Endothelial cell of umbilical vein (primary cell): ENCODE data around the gene ACOX3. TPM values are rescaled to one million over a fixed set of nuclear protein-coding genes. Genes with fewer than 3 reads are reported as not detected.

ENCODE experiments used
- BruUV-seq: library from RNA; stranded (reverse); fragments of 400-500 nt; replicated peaks from 2 replicates; lab custom pipeline; 2021; lab: Mats Ljungman, UMichigan
- CTCF ChIA-PET: fragments of 300-600, 350-600 bp; sonication (Branson Sonifier 250); formaldehyde crosslinking; loops from one replicate; lab custom pipeline; 2021; ENCODE audit warnings: antibody characterized with exemption, inconsistent platforms; lab: Charles Lee
- POLR2A ChIA-PET: fragments of 300-600, 350-600 bp; sonication (Branson Sonifier 250); formaldehyde crosslinking; loops from one replicate; lab custom pipeline; 2021; ENCODE audit warnings: antibody characterized with exemption, inconsistent platforms; lab: Charles Lee
- DNase-seq: peaks from one replicate; pipeline ENCODE4 v3.0.0-alpha.2; 2011; ENCODE audit warnings: low read depth, low spot score
- FAIRE-seq: peaks from 2 replicates; lab custom pipeline; 2011; peaks lifted over from hg19 to GRCh38; lab: Jason Lieb, UNC
- H2AFZ ChIP-seq: 2 replicates; pipeline ENCODE4 v1.6.0; 2012; ENCODE audit warnings: low read depth, low read length, control low read depth, inconsistent platforms
- H3K27ac ChIP-seq: 2 replicates; pipeline ENCODE4 v1.5.1; 2011; ENCODE audit warnings: low read depth, mild to moderate bottlenecking, control low read depth, low read length, moderate library complexity; ENCODE audit not compliant: insufficient read depth
- H3K27me3 ChIP-seq, 2 experiments: 2 replicates each; pipeline versions ENCODE4 v1.6.0 to v1.6.1; 2011; ENCODE audit warnings: low read length in 2 of 2, mixed read lengths in 1 of 2; ENCODE audit not compliant: control insufficient read depth in 2 of 2, insufficient read depth in 2 of 2
- H3K36me3 ChIP-seq, 2 experiments: 2 replicates in 1 of 2; 3 replicates in 1 of 2; pipeline ENCODE4 v1.5.1; 2011; ENCODE audit warnings: low read length in 2 of 2, mild to moderate bottlenecking in 1 of 2, moderate library complexity in 1 of 2; ENCODE audit not compliant: control insufficient read depth in 2 of 2, insufficient read depth in 2 of 2; ENCODE audit errors: extremely low read depth in 1 of 2
- H3K4me1 ChIP-seq: 3 replicates; pipeline ENCODE4 v1.5.1; 2011; ENCODE audit warnings: mild to moderate bottlenecking, low read length; ENCODE audit not compliant: control insufficient read depth, insufficient read depth; ENCODE audit errors: extremely low read depth
- H3K4me2 ChIP-seq: 2 replicates; pipeline ENCODE4 v1.6.1; 2011; ENCODE audit warnings: low read length, control low read depth, mixed read lengths; ENCODE audit not compliant: insufficient read depth
- H3K4me3 ChIP-seq, 3 experiments: fragments of 200-600 bp in 1 of 3; sonication (generic), shearing (Covaris generic) in 1 of 3; replicated peaks in 1 of 3; 2 replicates each; pipeline ENCODE4 v1.5.1; 2011 to 2016; ENCODE audit warnings: control low read depth in 3 of 3, low read length in 3 of 3, mild to moderate bottlenecking in 2 of 3, inconsistent platforms in 1 of 3, low read depth in 1 of 3, moderate library complexity in 1 of 3; ENCODE audit not compliant: insufficient read depth in 1 of 3
- H3K79me2 ChIP-seq: 2 replicates; pipeline ENCODE4 v1.6.0; 2012; ENCODE audit warnings: low read length, inconsistent platforms; ENCODE audit not compliant: control insufficient read depth, insufficient read depth
- H3K9ac ChIP-seq: replicated peaks from 2 replicates; pipeline ENCODE3; 2011; ENCODE audit warnings: low read length, control low read depth; ENCODE audit not compliant: insufficient read depth; ENCODE audit errors: extremely low read depth
- H3K9me1 ChIP-seq: replicated peaks from 3 replicates; pipeline ENCODE4 v1.6.0; 2011; ENCODE audit warnings: mild to moderate bottlenecking, low read length; ENCODE audit not compliant: control insufficient read depth, insufficient read depth; ENCODE audit errors: extremely low read depth
- H3K9me3 ChIP-seq: replicated peaks from 2 replicates; pipeline ENCODE4 v1.5.1; 2012; ENCODE audit warnings: low read length, inconsistent platforms; ENCODE audit not compliant: control insufficient read depth, insufficient read depth
- H4K20me1 ChIP-seq: replicated peaks from 2 replicates; pipeline ENCODE3; 2011; ENCODE audit warnings: mild to moderate bottlenecking, low read length; ENCODE audit not compliant: control insufficient read depth, insufficient read depth; ENCODE audit errors: extremely low read depth
- EZH2 ChIP-seq: IDR thresholded peaks from 2 replicates; pipeline ENCODE4 v1.6.1; 2012; ENCODE audit warnings: borderline replicate concordance, low read depth, mild to moderate bottlenecking, moderate library complexity, low read length, inconsistent platforms; ENCODE audit not compliant: severe bottlenecking
- FOS ChIP-seq: IDR thresholded peaks from 2 replicates; pipeline ENCODE4 v1.6.1; 2011; ENCODE audit warnings: mild to moderate bottlenecking, low read length, moderate library complexity, borderline replicate concordance; ENCODE audit not compliant: insufficient read depth
- JUN ChIP-seq: IDR thresholded peaks from 2 replicates; pipeline ENCODE4 v1.6.1; 2011; ENCODE audit warnings: borderline replicate concordance, low read depth; ENCODE audit not compliant: insufficient read length, insufficient read depth
- MYC ChIP-seq: IDR thresholded peaks from one replicate; pipeline ENCODE4 v1.6.1; 2011; ENCODE audit warnings: mild to moderate bottlenecking, low read depth, low read length
- POLR2A ChIP-seq: IDR thresholded peaks from 2 replicates; pipeline ENCODE4 v1.6.1; 2012; ENCODE audit warnings: low read depth, mild to moderate bottlenecking, control low read depth, low read length
- POLR2AphosphoS5 ChIP-seq: IDR thresholded peaks from 2 replicates; pipeline ENCODE4 v1.6.1; 2012; ENCODE audit warnings: low read depth, mild to moderate bottlenecking, control low read depth, low read length, moderate library complexity; ENCODE audit not compliant: insufficient read depth
- dilution Hi-C: fragments of 300-500 bp; cut with MboI; formaldehyde crosslinking; loops from one replicate; pipeline ENCODE4 v1.15.0; 2019; ENCODE audit warnings: low sequenced_read_pairs; ENCODE audit not compliant: extremely low pct_ligation_motif_present
- intact Hi-C: fragments of 100-400 bp; cut with micrococcal nuclease; formaldehyde crosslinking; loops from one replicate; pipeline ENCODE4 v1.10.0; 2022
- polyA plus RNA-seq, 4 experiments: library from polyadenylated mRNA; depleted of rRNA in 3 of 4; stranded (reverse) in 3 of 4; unstranded in 1 of 4; fragments of >200 nt; gene quantifications; 2 replicates each; pipeline versions ENCODE4 v1.2.1 to v1.2.3, GENCODE V29; 2011 to 2012; ENCODE audit warnings: missing spikeins in 1 of 4
- total RNA-seq: library from RNA; stranded (reverse); gene quantifications from 2 replicates; pipeline ENCODE4 v1.2.3, GENCODE V29; 2021
- TF ChIP-seq, protein P1 (sequence below), 2 donors: IDR thresholded peaks; 1 replicate in 1 of 2; 2 replicates in 1 of 2; pipeline ENCODE4 v1.5.1; 2011; ENCODE audit warnings: low read length in 2 of 2, mild to moderate bottlenecking in 2 of 2, moderate library complexity in 2 of 2, control low read depth in 1 of 2, inconsistent platforms in 1 of 2, low read depth in 1 of 2; ENCODE audit not compliant: insufficient read depth in 1 of 2; ENCODE audit errors: extremely low read depth in 1 of 2
- TF ChIP-seq, protein P2 (sequence below): IDR thresholded peaks from 2 replicates; pipeline ENCODE4 v1.6.1; 2011; ENCODE audit not compliant: insufficient read depth, insufficient read length

ACOX3 gene
- total and polyA plus RNA-seq, 2 donors (not counting 3 experiments of a cell fraction or from before 2014, with no cell fraction given): 13.0 to 26.3 TPM

DNA sequence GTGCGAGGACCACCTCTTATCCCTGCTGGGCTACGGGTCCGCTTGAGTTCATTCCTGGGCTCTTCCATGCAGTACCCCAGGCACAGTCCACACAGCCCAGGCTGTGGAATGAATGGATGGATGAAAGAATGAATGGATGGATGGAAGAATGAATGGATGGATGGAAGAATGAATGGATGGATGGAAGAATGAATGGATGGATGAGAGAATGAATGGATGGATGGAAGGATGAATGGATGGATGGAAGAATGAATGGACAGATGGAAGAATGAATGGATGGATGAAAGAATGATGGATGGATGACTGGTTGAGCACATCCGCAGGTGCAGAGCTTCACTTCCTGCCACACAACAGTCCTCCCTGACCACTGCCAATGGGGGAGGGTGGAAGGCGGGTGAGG is 28.2 kb downstream of the ACOX3 start:
- Histone ChIP-seq H3K36me3 (peaks cover 0 to 30% of the 10 kb centered on the region in 2 experiments), H3K79me2 (peaks cover 2% of the 10 kb centered on the region), H3K9me1 (no peaks in the 10 kb centered on the region), H2AFZ (no peak overlapping the region), H3K9ac (no peak overlapping the region), H3K4me3 (no peak overlapping the region), H3K9me3 (no peaks in the 10 kb centered on the region), H4K20me1 (no peaks in the 10 kb centered on the region), H3K27me3 (no peaks in the 10 kb centered on the region), H3K4me1 (no peaks in the 10 kb centered on the region), H3K4me2 (no peak overlapping the region), H3K27ac (no peak overlapping the region)
- intact Hi-C loops (no loop called here), dilution Hi-C loops (no loop called here)
- no peak for DNase-seq
- FAIRE-seq: no peak
- TF ChIP-seq POLR2A (no peak), MYC (no peak), EZH2 (no peak), JUN (no peak), FOS (no peak), POLR2AphosphoS5 (no peak)
- TF ChIP-seq, protein P1, sequence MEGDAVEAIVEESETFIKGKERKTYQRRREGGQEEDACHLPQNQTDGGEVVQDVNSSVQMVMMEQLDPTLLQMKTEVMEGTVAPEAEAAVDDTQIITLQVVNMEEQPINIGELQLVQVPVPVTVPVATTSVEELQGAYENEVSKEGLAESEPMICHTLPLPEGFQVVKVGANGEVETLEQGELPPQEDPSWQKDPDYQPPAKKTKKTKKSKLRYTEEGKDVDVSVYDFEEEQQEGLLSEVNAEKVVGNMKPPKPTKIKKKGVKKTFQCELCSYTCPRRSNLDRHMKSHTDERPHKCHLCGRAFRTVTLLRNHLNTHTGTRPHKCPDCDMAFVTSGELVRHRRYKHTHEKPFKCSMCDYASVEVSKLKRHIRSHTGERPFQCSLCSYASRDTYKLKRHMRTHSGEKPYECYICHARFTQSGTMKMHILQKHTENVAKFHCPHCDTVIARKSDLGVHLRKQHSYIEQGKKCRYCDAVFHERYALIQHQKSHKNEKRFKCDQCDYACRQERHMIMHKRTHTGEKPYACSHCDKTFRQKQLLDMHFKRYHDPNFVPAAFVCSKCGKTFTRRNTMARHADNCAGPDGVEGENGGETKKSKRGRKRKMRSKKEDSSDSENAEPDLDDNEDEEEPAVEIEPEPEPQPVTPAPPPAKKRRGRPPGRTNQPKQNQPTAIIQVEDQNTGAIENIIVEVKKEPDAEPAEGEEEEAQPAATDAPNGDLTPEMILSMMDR (IDR thresholded peaks at IDR 0.05; ENCODE audit: extremely low read depth in 1 of 2, insufficient read depth in 1 of 2, low read depth in 1 of 2, low read length in 2 of 2): no peak
- TF ChIP-seq, protein P2, sequence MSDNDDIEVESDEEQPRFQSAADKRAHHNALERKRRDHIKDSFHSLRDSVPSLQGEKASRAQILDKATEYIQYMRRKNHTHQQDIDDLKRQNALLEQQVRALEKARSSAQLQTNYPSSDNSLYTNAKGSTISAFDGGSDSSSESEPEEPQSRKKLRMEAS: no peak
- POLR2A ChIA-PET: no interaction called here
- CTCF ChIA-PET: no interaction called here
- no TSS peak for BruUV-seq
